Ishikawa (cell line): Measurements from ENCODE around the gene RNF214.

ENCODE experiments used
- CEBPB ChIP-seq: IDR thresholded peaks from 2 replicates; pipeline ENCODE4 v1.6.1; 2012
- CREB1 ChIP-seq: IDR thresholded peaks from 2 replicates; pipeline ENCODE4 v1.6.1; 2012; ENCODE audit warnings: low read depth
- EGR1 ChIP-seq: IDR thresholded peaks from 2 replicates; pipeline ENCODE4 v1.6.1; 2012
- EP300 ChIP-seq: IDR thresholded peaks from 2 replicates; pipeline ENCODE4 v1.6.1; 2012; ENCODE audit warnings: borderline replicate concordance
- FOXM1 ChIP-seq: IDR thresholded peaks from 2 replicates; pipeline ENCODE4 v1.6.1; 2012; ENCODE audit warnings: low read depth, borderline replicate concordance
- MAX ChIP-seq: IDR thresholded peaks from 2 replicates; pipeline ENCODE4 v1.6.1; 2012
- NFIC ChIP-seq: IDR thresholded peaks from 2 replicates; pipeline ENCODE4 v1.6.1; 2012
- RAD21 ChIP-seq: IDR thresholded peaks from 2 replicates; pipeline ENCODE4 v1.6.1; 2012; ENCODE audit warnings: low read depth
- TAF1 ChIP-seq: IDR thresholded peaks from 2 replicates; pipeline ENCODE4 v1.6.1; 2012; ENCODE audit warnings: low read depth, mild to moderate bottlenecking
- TCF12 ChIP-seq: IDR thresholded peaks from 2 replicates; pipeline ENCODE4 v1.6.1; 2012; ENCODE audit warnings: low read depth
- TEAD4 ChIP-seq: IDR thresholded peaks from 2 replicates; pipeline ENCODE4 v1.6.1; 2012
- YY1 ChIP-seq: IDR thresholded peaks from 2 replicates; pipeline ENCODE4 v1.6.1; 2012; ENCODE audit warnings: low read depth
- ZBTB7A ChIP-seq: IDR thresholded peaks from 2 replicates; pipeline ENCODE4 v1.6.1; 2012; ENCODE audit warnings: low read depth
- TF ChIP-seq, protein P1 (sequence below): IDR thresholded peaks from 2 replicates; pipeline ENCODE4 v1.6.1; 2012
- TF ChIP-seq, protein P2 (sequence below): IDR thresholded peaks from 2 replicates; pipeline ENCODE4 v1.6.1; 2012; ENCODE audit warnings: low read depth, mild to moderate bottlenecking

The RNF214 gene

GRCh38 chr11:117255966-117256365 is 23.5 kb downstream of the RNF214 start:
- TF ChIP-seq EGR1 (no peak), CREB1 (no peak), YY1 (no peak), TCF12 (no peak)

- TF ChIP-seq NFIC (no peak), FOXM1 (no peak), TEAD4 (no peak), TCF12 (no peak), RAD21 (no peak), CEBPB (no peak), TAF1 (no peak)
- TF ChIP-seq, protein P1, sequence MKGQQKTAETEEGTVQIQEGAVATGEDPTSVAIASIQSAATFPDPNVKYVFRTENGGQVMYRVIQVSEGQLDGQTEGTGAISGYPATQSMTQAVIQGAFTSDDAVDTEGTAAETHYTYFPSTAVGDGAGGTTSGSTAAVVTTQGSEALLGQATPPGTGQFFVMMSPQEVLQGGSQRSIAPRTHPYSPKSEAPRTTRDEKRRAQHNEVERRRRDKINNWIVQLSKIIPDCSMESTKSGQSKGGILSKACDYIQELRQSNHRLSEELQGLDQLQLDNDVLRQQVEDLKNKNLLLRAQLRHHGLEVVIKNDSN, result no peak
These were observed 24.1 kb downstream of the RNF214 start for GRCh38 chr11:117256573-117256972.

DNA sequence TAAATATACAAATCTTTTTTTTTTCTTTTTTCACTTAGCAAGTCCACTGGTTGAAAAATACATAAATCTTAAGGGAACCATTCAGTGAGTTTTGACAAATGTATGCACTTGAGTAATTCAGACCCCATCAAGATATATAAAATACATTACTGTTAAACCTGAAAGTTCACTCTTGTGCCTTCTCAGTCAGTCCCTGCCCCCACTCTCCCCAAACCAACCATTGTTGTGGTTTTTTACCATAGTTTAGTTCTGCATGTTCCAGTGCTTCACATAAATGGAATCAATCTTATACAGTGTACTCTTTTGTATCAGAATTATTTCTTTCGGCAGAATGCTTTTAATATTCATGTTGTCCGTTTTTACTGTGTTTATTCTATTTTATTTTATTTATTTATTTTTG is 26.1 kb downstream of the RNF214 start:
- TF ChIP-seq CREB1 (no peak), EGR1 (no peak), EP300 (no peak), FOXM1 (no peak), TCF12 (no peak), RAD21 (no peak), TAF1 (no peak), TEAD4 (no peak), CEBPB (no peak), ZBTB7A (no peak), YY1 (no peak), MAX (no peak), NFIC (no peak)
- TF ChIP-seq, protein P2, sequence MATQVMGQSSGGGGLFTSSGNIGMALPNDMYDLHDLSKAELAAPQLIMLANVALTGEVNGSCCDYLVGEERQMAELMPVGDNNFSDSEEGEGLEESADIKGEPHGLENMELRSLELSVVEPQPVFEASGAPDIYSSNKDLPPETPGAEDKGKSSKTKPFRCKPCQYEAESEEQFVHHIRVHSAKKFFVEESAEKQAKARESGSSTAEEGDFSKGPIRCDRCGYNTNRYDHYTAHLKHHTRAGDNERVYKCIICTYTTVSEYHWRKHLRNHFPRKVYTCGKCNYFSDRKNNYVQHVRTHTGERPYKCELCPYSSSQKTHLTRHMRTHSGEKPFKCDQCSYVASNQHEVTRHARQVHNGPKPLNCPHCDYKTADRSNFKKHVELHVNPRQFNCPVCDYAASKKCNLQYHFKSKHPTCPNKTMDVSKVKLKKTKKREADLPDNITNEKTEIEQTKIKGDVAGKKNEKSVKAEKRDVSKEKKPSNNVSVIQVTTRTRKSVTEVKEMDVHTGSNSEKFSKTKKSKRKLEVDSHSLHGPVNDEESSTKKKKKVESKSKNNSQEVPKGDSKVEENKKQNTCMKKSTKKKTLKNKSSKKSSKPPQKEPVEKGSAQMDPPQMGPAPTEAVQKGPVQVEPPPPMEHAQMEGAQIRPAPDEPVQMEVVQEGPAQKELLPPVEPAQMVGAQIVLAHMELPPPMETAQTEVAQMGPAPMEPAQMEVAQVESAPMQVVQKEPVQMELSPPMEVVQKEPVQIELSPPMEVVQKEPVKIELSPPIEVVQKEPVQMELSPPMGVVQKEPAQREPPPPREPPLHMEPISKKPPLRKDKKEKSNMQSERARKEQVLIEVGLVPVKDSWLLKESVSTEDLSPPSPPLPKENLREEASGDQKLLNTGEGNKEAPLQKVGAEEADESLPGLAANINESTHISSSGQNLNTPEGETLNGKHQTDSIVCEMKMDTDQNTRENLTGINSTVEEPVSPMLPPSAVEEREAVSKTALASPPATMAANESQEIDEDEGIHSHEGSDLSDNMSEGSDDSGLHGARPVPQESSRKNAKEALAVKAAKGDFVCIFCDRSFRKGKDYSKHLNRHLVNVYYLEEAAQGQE, result no peak
- TF ChIP-seq, protein P1, result no peak

DNA sequence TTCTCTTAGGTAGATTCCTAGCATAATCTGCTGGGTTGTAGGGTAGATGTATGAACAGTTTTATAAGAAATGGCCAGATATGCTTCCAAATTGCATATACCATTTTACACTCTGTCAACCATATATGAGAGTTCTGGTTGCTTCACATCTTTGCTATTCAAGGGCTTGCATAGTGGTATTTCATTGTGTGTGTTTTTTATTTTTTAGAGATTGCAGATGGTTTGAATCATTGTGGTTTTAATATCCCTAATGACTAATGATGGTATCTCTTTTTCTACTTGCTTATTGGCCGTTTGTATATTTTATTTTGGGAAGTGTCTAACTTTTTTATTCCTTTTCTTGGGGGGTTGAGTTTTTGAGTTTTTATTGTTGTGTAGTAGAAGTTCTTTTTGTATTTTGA is 26.9 kb downstream of the RNF214 start:
- TF ChIP-seq RAD21 (no peak), ZBTB7A (no peak), EGR1 (no peak), TAF1 (no peak), TEAD4 (no peak), EP300 (no peak), CREB1 (no peak)
- TF ChIP-seq, protein P2, result no peak

DNA sequence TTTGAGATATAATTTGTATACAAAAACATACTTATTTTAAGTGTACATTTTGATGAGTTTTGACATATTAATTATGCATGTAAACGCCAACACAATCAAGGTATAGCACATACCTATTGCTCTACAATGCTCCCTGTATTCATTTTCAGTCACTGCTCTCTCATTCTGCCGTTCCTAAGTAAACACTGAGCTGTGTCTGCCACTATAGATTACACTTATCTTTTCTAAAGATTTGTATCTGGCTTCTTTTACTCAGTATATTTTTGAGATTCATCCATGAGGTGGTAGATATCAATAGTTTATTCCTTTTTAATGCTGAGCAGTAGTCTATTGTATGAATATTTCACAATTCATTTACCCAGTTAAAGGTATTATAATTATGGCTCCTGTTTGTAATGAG is 33.3 kb downstream of the RNF214 start:
- TF ChIP-seq MAX (no peak), TCF12 (no peak), FOXM1 (no peak)

DNA sequence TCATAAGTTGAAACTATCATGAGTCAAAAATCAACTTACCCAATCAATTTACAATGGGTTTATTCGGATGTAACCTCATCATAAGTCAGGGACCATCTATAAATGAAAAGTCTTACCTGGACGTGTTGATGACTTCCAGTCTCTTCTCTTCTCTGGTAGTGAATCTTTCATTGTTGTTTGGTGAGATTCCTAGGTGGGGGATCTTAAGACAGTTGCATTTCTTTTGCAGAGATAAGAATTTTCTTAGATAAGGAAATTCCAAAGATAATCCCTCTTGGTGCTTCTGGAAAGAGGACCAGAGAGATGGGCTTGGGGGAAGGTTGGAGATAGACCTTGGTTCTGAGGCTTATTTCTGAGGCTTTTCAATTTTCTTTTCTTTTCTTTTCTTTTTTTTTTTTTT is 37.4 kb downstream of the RNF214 start:
- TF ChIP-seq TCF12 (no peak), TEAD4 (no peak), FOXM1 (no peak), CEBPB (no peak), EP300 (no peak), TAF1 (no peak), YY1 (no peak), MAX (no peak), CREB1 (no peak), ZBTB7A (no peak), RAD21 (no peak), NFIC (no peak), EGR1 (no peak)
- TF ChIP-seq, protein P1, result no peak
- TF ChIP-seq, protein P2, result no peak
